WTC11 (cell line): ENCODE results near the gene SPINDOC. TPM values are rescaled to one million over a fixed set of nuclear protein-coding genes. Genes with fewer than 3 reads are reported as not detected.

Experiments
- ATAC-seq: fragments of 200-7000 bp; cut with Tn5 transposase; 2 replicates; pipeline ENCODE4 v1.10.0; 2021; ENCODE audit warnings: mild to moderate bottlenecking, moderate library complexity
- CTCF ChIA-PET: fragments of 300-600 bp; sonication (Branson Sonifier 250); formaldehyde crosslinking; loops from one replicate; lab custom pipeline; 2021; ENCODE audit warnings: antibody characterized with exemption; lab: Charles Lee
- POLR2A ChIA-PET: fragments of 350-600 bp; sonication (Branson Sonifier 250); formaldehyde crosslinking; loops from one replicate; lab custom pipeline; 2021; ENCODE audit warnings: antibody characterized with exemption; lab: Charles Lee
- DNase-seq: peaks from one replicate; pipeline ENCODE4 v3.0.0; 2021; ENCODE audit warnings: low spot score
- H3K27ac Mint-ChIP-seq: 2 replicates; pipeline ENCODE4 v1.8.0; 2021; ENCODE audit warnings: mixed read lengths
- H3K27me3 Mint-ChIP-seq: 2 replicates; pipeline ENCODE4 v1.8.0; 2021; ENCODE audit warnings: low read depth, mild to moderate bottlenecking, moderate library complexity, mixed read lengths
- H3K36me3 Mint-ChIP-seq: 2 replicates; pipeline ENCODE4 v1.8.0; 2021; ENCODE audit warnings: mixed read lengths
- H3K4me1 Mint-ChIP-seq: 2 replicates; pipeline ENCODE4 v1.8.0; 2022; ENCODE audit warnings: mixed read lengths
- H3K4me3 Mint-ChIP-seq: 2 replicates; pipeline ENCODE4 v1.8.0; 2021; ENCODE audit warnings: mild to moderate bottlenecking, moderate library complexity, mixed read lengths
- H3K9me3 Mint-ChIP-seq: 2 replicates; pipeline ENCODE4 v1.8.0; 2021; ENCODE audit warnings: mixed read lengths
- CREB1 ChIP-seq: sonication (generic); formaldehyde crosslinking; IDR thresholded peaks from 2 replicates; pipeline ENCODE4 v1.8.0; 2023; ENCODE audit warnings: mild to moderate bottlenecking, missing genetic modification reagents
- EMX1 ChIP-seq: fragments of 250-450 bp; sonication (Bioruptor Pico); IDR thresholded peaks from 2 replicates; pipeline ENCODE4 v1.8.0; 2021; ENCODE audit warnings: mild to moderate bottlenecking
- FOXK1 ChIP-seq: sonication (generic); formaldehyde crosslinking; IDR thresholded peaks from 2 replicates; pipeline ENCODE4 v1.8.0; 2022; ENCODE audit warnings: mild to moderate bottlenecking, moderate library complexity, missing genetic modification reagents
- KAT7 ChIP-seq: sonication (generic); formaldehyde crosslinking; IDR thresholded peaks from 2 replicates; pipeline ENCODE4 v1.8.1; 2023; ENCODE audit warnings: missing genetic modification reagents, mild to moderate bottlenecking, borderline replicate concordance
- MXD4 ChIP-seq: fragments of 250-450 bp; sonication (Bioruptor Pico); IDR thresholded peaks from 2 replicates; pipeline ENCODE4 v1.8.0; 2021; ENCODE audit warnings: mild to moderate bottlenecking, moderate library complexity, borderline replicate concordance
- ZNF121 ChIP-seq: sonication (generic); formaldehyde crosslinking; IDR thresholded peaks from 2 replicates; pipeline ENCODE4 v1.8.0; 2023; ENCODE audit warnings: missing genetic modification reagents
- ZNF317 ChIP-seq: sonication (generic); formaldehyde crosslinking; IDR thresholded peaks from 2 replicates; pipeline ENCODE4 v1.8.1; 2023; ENCODE audit warnings: low read depth, mild to moderate bottlenecking, moderate library complexity, missing genetic modification reagents, borderline replicate concordance
- total RNA-seq: library from RNA; stranded (reverse); gene quantifications from 3 replicates; pipeline ENCODE4 v1.2.3, GENCODE V29; 2021
- TF ChIP-seq, protein P1 (sequence below): fragments of 250-450 bp; sonication (Bioruptor Pico); IDR thresholded peaks from 2 replicates; pipeline ENCODE4 v1.9.0; 2021; ENCODE audit warnings: moderate library complexity, mild to moderate bottlenecking, inconsistent platforms, borderline replicate concordance
- TF ChIP-seq, protein P2 (sequence below): sonication (generic); formaldehyde crosslinking; IDR thresholded peaks from 2 replicates; pipeline ENCODE4 v1.8.1; 2023; ENCODE audit warnings: mild to moderate bottlenecking, missing genetic modification reagents, moderate library complexity
- TF ChIP-seq, protein P3 (sequence below): sonication (generic); formaldehyde crosslinking; IDR thresholded peaks from 2 replicates; pipeline ENCODE4 v1.8.0; 2023; ENCODE audit warnings: missing genetic modification reagents, mild to moderate bottlenecking, borderline replicate concordance
- TF ChIP-seq, protein P4 (sequence below): fragments of 250-450 bp; sonication (Bioruptor Pico); IDR thresholded peaks from 2 replicates; pipeline ENCODE4 v1.9.0; 2021; ENCODE audit warnings: mild to moderate bottlenecking, borderline replicate concordance
- TF ChIP-seq, protein P5 (sequence below): sonication (generic); formaldehyde crosslinking; IDR thresholded peaks from 2 replicates; pipeline ENCODE4 v1.8.1; 2022; ENCODE audit warnings: mild to moderate bottlenecking, missing genetic modification reagents, moderate library complexity, borderline replicate concordance
- TF ChIP-seq, protein P6 (sequence below): fragments of 200-600 bp; IDR thresholded peaks from 2 replicates; pipeline ENCODE4 v1.8.0; 2022; ENCODE audit warnings: antibody characterized with exemption
- TF ChIP-seq, protein P7 (sequence below): sonication (generic); formaldehyde crosslinking; IDR thresholded peaks from 2 replicates; pipeline ENCODE4 v1.8.0; 2023; ENCODE audit warnings: mild to moderate bottlenecking, missing genetic modification reagents

The SPINDOC gene
- total RNA-seq, 1 experiment from 2014 or later, result 93.8 TPM

DNA sequence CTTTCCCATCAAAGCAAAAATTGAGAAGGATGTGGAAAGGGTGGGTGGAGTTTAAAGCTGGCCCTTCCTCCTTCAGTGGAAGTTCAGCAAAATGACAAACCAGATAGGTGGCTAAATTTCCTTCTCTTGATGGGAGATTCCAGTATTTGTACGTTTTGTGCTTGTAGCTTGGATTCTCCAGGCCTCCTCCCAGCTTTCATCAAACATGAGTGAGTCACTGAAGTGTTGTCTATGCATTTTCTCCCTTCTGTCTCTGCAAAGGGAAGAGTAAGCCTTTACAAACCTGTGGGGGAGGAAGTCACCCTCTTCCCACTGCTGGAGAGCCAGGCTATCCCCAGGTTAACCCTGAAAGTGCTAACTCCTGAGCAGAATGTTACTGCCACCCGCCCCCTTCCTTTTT lies 32.0 kb downstream of the SPINDOC start:
- Mint-ChIP-seq H3K4me1 (peaks cover 81% of the 10 kb centered on the region), H3K36me3 (peaks cover 2% of the 10 kb centered on the region; the same call in 1 of the 2 replicates)
- POLR2A ChIA-PET, result no interaction called here

DNA sequence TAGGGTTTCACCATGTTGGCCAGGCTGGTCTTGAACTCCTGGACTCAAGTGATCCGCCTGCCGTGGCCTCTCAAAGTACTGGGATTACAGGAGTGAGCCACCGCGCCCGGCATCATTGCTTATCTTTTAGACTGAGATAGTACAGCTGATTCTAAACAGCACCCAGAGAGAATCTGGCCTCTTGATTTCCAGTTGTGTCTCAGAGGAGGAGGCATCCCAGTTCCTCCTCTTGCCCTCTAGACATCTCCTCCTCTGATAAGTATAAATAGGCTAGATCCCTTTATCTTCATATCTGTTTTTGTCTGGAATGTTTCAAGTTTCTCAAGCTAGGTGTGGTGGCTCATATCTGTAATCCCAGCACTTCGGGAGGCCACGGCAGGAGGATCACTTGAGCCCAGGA lies 32.7 kb downstream of the SPINDOC start:
- Mint-ChIP-seq H3K27me3 (no peaks in the 10 kb centered on the region), H3K4me3 (no peak overlapping the region), H3K9me3 (no peaks in the 10 kb centered on the region), H3K4me1 (peaks cover 81% of the 10 kb centered on the region), H3K36me3 (peaks cover 2% of the 10 kb centered on the region; the same call in 1 of the 2 replicates), H3K27ac (peak overlapping the region; percentile 37)
- POLR2A ChIA-PET, result interaction anchor here (0.6 kb wide), 1 partner anchor 87 kb away, joined by 3 read pairs; no protein-coding TSS in a partner anchor
- CTCF ChIA-PET, result interaction anchor here (0.7 to 1.0 kb wide), 2 partner anchors 37 to 100 kb away, joined by 3 read pairs; no protein-coding TSS in a partner anchor
- no peak for ATAC-seq
- no peak for DNase-seq
- no peak for TF ChIP-seq EMX1 (CRISPR knock-in tag)
- TF ChIP-seq, protein P1, sequence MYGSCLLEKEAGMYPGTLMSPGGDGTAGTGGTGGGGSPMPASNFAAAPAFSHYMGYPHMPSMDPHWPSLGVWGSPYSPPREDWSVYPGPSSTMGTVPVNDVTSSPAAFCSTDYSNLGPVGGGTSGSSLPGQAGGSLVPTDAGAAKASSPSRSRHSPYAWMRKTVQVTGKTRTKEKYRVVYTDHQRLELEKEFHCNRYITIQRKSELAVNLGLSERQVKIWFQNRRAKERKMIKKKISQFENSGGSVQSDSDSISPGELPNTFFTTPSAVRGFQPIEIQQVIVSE, result no peak
- TF ChIP-seq, protein P2, sequence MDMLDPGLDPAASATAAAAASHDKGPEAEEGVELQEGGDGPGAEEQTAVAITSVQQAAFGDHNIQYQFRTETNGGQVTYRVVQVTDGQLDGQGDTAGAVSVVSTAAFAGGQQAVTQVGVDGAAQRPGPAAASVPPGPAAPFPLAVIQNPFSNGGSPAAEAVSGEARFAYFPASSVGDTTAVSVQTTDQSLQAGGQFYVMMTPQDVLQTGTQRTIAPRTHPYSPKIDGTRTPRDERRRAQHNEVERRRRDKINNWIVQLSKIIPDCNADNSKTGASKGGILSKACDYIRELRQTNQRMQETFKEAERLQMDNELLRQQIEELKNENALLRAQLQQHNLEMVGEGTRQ (CRISPR knock-in tag), result no peak
- TF ChIP-seq, protein P3, sequence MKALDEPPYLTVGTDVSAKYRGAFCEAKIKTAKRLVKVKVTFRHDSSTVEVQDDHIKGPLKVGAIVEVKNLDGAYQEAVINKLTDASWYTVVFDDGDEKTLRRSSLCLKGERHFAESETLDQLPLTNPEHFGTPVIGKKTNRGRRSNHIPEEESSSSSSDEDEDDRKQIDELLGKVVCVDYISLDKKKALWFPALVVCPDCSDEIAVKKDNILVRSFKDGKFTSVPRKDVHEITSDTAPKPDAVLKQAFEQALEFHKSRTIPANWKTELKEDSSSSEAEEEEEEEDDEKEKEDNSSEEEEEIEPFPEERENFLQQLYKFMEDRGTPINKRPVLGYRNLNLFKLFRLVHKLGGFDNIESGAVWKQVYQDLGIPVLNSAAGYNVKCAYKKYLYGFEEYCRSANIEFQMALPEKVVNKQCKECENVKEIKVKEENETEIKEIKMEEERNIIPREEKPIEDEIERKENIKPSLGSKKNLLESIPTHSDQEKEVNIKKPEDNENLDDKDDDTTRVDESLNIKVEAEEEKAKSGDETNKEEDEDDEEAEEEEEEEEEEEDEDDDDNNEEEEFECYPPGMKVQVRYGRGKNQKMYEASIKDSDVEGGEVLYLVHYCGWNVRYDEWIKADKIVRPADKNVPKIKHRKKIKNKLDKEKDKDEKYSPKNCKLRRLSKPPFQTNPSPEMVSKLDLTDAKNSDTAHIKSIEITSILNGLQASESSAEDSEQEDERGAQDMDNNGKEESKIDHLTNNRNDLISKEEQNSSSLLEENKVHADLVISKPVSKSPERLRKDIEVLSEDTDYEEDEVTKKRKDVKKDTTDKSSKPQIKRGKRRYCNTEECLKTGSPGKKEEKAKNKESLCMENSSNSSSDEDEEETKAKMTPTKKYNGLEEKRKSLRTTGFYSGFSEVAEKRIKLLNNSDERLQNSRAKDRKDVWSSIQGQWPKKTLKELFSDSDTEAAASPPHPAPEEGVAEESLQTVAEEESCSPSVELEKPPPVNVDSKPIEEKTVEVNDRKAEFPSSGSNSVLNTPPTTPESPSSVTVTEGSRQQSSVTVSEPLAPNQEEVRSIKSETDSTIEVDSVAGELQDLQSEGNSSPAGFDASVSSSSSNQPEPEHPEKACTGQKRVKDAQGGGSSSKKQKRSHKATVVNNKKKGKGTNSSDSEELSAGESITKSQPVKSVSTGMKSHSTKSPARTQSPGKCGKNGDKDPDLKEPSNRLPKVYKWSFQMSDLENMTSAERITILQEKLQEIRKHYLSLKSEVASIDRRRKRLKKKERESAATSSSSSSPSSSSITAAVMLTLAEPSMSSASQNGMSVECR (CRISPR knock-in tag), result no peak
- TF ChIP-seq, protein P4, sequence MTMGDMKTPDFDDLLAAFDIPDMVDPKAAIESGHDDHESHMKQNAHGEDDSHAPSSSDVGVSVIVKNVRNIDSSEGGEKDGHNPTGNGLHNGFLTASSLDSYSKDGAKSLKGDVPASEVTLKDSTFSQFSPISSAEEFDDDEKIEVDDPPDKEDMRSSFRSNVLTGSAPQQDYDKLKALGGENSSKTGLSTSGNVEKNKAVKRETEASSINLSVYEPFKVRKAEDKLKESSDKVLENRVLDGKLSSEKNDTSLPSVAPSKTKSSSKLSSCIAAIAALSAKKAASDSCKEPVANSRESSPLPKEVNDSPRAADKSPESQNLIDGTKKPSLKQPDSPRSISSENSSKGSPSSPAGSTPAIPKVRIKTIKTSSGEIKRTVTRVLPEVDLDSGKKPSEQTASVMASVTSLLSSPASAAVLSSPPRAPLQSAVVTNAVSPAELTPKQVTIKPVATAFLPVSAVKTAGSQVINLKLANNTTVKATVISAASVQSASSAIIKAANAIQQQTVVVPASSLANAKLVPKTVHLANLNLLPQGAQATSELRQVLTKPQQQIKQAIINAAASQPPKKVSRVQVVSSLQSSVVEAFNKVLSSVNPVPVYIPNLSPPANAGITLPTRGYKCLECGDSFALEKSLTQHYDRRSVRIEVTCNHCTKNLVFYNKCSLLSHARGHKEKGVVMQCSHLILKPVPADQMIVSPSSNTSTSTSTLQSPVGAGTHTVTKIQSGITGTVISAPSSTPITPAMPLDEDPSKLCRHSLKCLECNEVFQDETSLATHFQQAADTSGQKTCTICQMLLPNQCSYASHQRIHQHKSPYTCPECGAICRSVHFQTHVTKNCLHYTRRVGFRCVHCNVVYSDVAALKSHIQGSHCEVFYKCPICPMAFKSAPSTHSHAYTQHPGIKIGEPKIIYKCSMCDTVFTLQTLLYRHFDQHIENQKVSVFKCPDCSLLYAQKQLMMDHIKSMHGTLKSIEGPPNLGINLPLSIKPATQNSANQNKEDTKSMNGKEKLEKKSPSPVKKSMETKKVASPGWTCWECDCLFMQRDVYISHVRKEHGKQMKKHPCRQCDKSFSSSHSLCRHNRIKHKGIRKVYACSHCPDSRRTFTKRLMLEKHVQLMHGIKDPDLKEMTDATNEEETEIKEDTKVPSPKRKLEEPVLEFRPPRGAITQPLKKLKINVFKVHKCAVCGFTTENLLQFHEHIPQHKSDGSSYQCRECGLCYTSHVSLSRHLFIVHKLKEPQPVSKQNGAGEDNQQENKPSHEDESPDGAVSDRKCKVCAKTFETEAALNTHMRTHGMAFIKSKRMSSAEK (CRISPR knock-in tag), result no peak
- TF ChIP-seq, protein P5, sequence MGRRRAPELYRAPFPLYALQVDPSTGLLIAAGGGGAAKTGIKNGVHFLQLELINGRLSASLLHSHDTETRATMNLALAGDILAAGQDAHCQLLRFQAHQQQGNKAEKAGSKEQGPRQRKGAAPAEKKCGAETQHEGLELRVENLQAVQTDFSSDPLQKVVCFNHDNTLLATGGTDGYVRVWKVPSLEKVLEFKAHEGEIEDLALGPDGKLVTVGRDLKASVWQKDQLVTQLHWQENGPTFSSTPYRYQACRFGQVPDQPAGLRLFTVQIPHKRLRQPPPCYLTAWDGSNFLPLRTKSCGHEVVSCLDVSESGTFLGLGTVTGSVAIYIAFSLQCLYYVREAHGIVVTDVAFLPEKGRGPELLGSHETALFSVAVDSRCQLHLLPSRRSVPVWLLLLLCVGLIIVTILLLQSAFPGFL (CRISPR knock-in tag), result no peak
- TF ChIP-seq FOXK1 (CRISPR knock-in tag), result no peak
- TF ChIP-seq KAT7 (CRISPR knock-in tag), result no peak
- TF ChIP-seq CREB1 (CRISPR knock-in tag), result no peak
- TF ChIP-seq, protein P6, sequence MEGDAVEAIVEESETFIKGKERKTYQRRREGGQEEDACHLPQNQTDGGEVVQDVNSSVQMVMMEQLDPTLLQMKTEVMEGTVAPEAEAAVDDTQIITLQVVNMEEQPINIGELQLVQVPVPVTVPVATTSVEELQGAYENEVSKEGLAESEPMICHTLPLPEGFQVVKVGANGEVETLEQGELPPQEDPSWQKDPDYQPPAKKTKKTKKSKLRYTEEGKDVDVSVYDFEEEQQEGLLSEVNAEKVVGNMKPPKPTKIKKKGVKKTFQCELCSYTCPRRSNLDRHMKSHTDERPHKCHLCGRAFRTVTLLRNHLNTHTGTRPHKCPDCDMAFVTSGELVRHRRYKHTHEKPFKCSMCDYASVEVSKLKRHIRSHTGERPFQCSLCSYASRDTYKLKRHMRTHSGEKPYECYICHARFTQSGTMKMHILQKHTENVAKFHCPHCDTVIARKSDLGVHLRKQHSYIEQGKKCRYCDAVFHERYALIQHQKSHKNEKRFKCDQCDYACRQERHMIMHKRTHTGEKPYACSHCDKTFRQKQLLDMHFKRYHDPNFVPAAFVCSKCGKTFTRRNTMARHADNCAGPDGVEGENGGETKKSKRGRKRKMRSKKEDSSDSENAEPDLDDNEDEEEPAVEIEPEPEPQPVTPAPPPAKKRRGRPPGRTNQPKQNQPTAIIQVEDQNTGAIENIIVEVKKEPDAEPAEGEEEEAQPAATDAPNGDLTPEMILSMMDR, result no peak
- TF ChIP-seq MXD4 (CRISPR knock-in tag), result no peak
- TF ChIP-seq ZNF121 (CRISPR knock-in tag), result no peak

More for the DNA sequence above, 32.0 kb downstream of the SPINDOC start:
- TF ChIP-seq ZNF317, result no peak
- TF ChIP-seq, protein P7, sequence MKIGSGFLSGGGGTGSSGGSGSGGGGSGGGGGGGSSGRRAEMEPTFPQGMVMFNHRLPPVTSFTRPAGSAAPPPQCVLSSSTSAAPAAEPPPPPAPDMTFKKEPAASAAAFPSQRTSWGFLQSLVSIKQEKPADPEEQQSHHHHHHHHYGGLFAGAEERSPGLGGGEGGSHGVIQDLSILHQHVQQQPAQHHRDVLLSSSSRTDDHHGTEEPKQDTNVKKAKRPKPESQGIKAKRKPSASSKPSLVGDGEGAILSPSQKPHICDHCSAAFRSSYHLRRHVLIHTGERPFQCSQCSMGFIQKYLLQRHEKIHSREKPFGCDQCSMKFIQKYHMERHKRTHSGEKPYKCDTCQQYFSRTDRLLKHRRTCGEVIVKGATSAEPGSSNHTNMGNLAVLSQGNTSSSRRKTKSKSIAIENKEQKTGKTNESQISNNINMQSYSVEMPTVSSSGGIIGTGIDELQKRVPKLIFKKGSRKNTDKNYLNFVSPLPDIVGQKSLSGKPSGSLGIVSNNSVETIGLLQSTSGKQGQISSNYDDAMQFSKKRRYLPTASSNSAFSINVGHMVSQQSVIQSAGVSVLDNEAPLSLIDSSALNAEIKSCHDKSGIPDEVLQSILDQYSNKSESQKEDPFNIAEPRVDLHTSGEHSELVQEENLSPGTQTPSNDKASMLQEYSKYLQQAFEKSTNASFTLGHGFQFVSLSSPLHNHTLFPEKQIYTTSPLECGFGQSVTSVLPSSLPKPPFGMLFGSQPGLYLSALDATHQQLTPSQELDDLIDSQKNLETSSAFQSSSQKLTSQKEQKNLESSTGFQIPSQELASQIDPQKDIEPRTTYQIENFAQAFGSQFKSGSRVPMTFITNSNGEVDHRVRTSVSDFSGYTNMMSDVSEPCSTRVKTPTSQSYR (CRISPR knock-in tag), result 0 out of 2 replicates have a peak, but pooled peaks have one; percentile 27
- TF ChIP-seq, protein P2 (CRISPR knock-in tag), result no peak
- CTCF ChIA-PET, result interaction anchor here (0.6 to 1.0 kb wide), 3 partner anchors 27 to 61 kb away, joined by 3 to 5 read pairs (median 4); no protein-coding TSS in a partner anchor
- Mint-ChIP-seq H3K27me3 (no peaks in the 10 kb centered on the region), H3K27ac (peak overlapping the region; percentile 37), H3K4me3 (no peak overlapping the region), H3K9me3 (no peaks in the 10 kb centered on the region)
- DNase-seq (no peak), ATAC-seq (no peak)
